Right lobe of liver (tissue), 6 donors: ENCODE measurements around the gene KRTAP12-2. TPM values are rescaled to one million over a fixed set of nuclear protein-coding genes. Genes with fewer than 3 reads are reported as not detected.
A peak's percentile ranks its signal among the peaks of the same experiment; 100 is the strongest.
"Not testable (repeated sequence)": the region's sequence is repeated elsewhere in the genome, so short reads cannot be mapped to it uniquely, and the experiment has no call there.

Source experiments
- ATAC-seq, 4 donors: fragments of 200-7000 bp; cut with Tn5 transposase; one replicate each; pipeline ENCODE4 v1.9.1; 2020; ENCODE audit warnings: mild to moderate bottlenecking in 4 of 4, moderate library complexity in 4 of 4
- DNase-seq, 3 donors: peaks; one replicate each; pipeline ENCODE4 v3.0.0-alpha.2; 2020
- H3K27ac ChIP-seq, 3 donors: fragments of 200-600 bp; one replicate each; pipeline ENCODE4 v1.8.0; 2022
- H3K27me3 ChIP-seq, 2 donors: fragments of 200-600 bp; one replicate each; pipeline ENCODE4 v1.8.0; 2022
- H3K36me3 ChIP-seq, 4 donors: fragments of 200-600 bp; sonication (generic) in 1 of 4; one replicate each; pipeline versions ENCODE4 v1.5.1 to v1.8.0; 2017 to 2022; ENCODE audit warnings: control low read depth in 1 of 4
- H3K4me1 ChIP-seq, 4 donors: fragments of 200-600 bp; sonication (generic) in 1 of 4; one replicate each; pipeline versions ENCODE4 v1.5.1 to v1.8.0; 2017 to 2022; ENCODE audit warnings: control low read depth in 1 of 4
- H3K4me3 ChIP-seq, 3 donors: fragments of 200-600 bp; one replicate each; pipeline ENCODE4 v1.8.0; 2022
- H3K9me3 ChIP-seq, 4 donors: fragments of 200-600 bp; sonication (generic) in 1 of 4; one replicate each; pipeline versions ENCODE4 v1.5.1 to v1.8.0; 2017 to 2022; ENCODE audit warnings: control low read depth in 1 of 4
- CTCF ChIP-seq, 4 donors: fragments of 200-600 bp in 3 of 4; fragments of 450-650 bp in 1 of 4; IDR thresholded peaks; one replicate each; pipeline versions ENCODE4 v1.5.1 to v1.8.0; 2016 to 2022; ENCODE audit warnings: antibody characterized with exemption in 4 of 4, mild to moderate bottlenecking in 2 of 4
- POLR2A ChIP-seq: fragments of 450-650 bp; IDR thresholded peaks from one replicate; pipeline ENCODE4 v1.6.1; 2017; ENCODE audit warnings: antibody characterized with exemption, mild to moderate bottlenecking
- WGBS: methylation state at CpG from one replicate; pipeline ENCODE4 v1.1.6; 2018; ENCODE audit warnings: low coverage, low lambda C conversion rate; ENCODE audit not compliant: insufficient coverage; ENCODE audit errors: missing lambda C conversion rate; 5-methylcytosine and 5-hydroxymethylcytosine counted together
- intact Hi-C, 2 donors: fragments of 100-400 bp; cut with DNase I; formaldehyde crosslinking; loops; one replicate each; pipeline versions ENCODE4 v1.11.2 to v1.14.1; 2022
- total RNA-seq, 6 experiments: library from RNA; depleted of rRNA in 2 of 6; stranded (reverse); fragments of >200 nt in 2 of 6; fragmentation: NEBNext Ultra II Directional in 3 of 6; extraction: Animal tissue kit (Norgen Biotek cat#: 25700) in 3 of 6; gene quantifications; one replicate each; pipeline versions ENCODE4 v1.1.0 to v1.2.4, GENCODE V29; 2016 to 2023
- donor health status: DM: no; HTN: yes; CAD: no.
- donor health status: DM: no; HTN: no; CAD: no.
- donor health status: DM: no; HTN: no; CAD: no.
- donor health status: DM: no; HTN: yes; CAD: no.
- donor health status: DM: no; HTN: yes; CAD: no.

KRTAP12-2 gene
- total RNA-seq, 6 experiments from 2014 or later = not detected

- intact Hi-C loops = no loop called here
- peaks cover 0 to 12% of the 10 kb centered on the region in 2 donors for H3K27me3 ChIP-seq
- DNase-seq = peak in 1 of 3 donors; percentile 24
These were observed 32.8 kb upstream of the KRTAP12-2 start for GRCh38 chr21:44699502-44700001.

GRCh38 chr21:44697811-44698734, 31.3 kb upstream of the KRTAP12-2 start:
- no peak overlapping the region for H3K27ac ChIP-seq
- DNase-seq = peak in 1 of 3 donors; percentile 53
- peak in 2 of 4 donors; percentile 6 to 61 for ATAC-seq
- peaks cover 0 to 4% (median 0%) of the 10 kb centered on the region in 4 donors for H3K9me3 ChIP-seq
- no peaks in the 10 kb centered on the region for H3K4me1 ChIP-seq
- intact Hi-C loops = no loop called here
- H3K27me3 ChIP-seq = peaks cover 0 to 12% of the 10 kb centered on the region in 2 donors
- TF ChIP-seq POLR2A (no peak), CTCF (IDR thresholded peaks at IDR 0.05) (no peak)
- H3K4me3 ChIP-seq = no peak overlapping the region
- H3K36me3 ChIP-seq = no peaks in the 10 kb centered on the region
- WGBS = 15% methylated on average over 16 of the region's 35 CpGs

More at GRCh38 chr21:44699502-44700001, 32.8 kb upstream of the KRTAP12-2 start:
- TF ChIP-seq POLR2A = no peak
- no peak for TF ChIP-seq CTCF (IDR thresholded peaks at IDR 0.05)
- 41% methylated on average over 15 of the region's 17 CpGs for WGBS
- Histone ChIP-seq H3K27ac (no peak overlapping the region), H3K4me1 (no peaks in the 10 kb centered on the region), H3K9me3 (no peaks in the 10 kb centered on the region), H3K4me3 (no peak overlapping the region), H3K36me3 (no peaks in the 10 kb centered on the region)
- ATAC-seq = no peak

- WGBS = 29% methylated on average over 4 of the region's 21 CpGs
- intact Hi-C loops, H3K9me3 ChIP-seq, H3K4me3 ChIP-seq, H3K4me1 ChIP-seq, ATAC-seq, H3K27ac ChIP-seq, H3K36me3 ChIP-seq: not testable (repeated sequence)
- DNase-seq = peak in 1 of 3 donors; percentile 41
- peaks cover 0 to 12% of the 10 kb centered on the region in 2 donors for H3K27me3 ChIP-seq
These were observed 30.6 kb upstream of the KRTAP12-2 start, which contains the start of gene KRTAP10-12 for GRCh38 chr21:44697172-44697810. KRTAP10-12 (plus strand) TSS chr21:44697172; CDS start chr21:44697202, 30 bp downstream.

- ATAC-seq = no peak
- peak in 1 of 3 donors; percentile 29 for DNase-seq
- Histone ChIP-seq H3K27me3 (peaks cover 0 to 12% of the 10 kb centered on the region in 2 donors), H3K36me3 (no peaks in the 10 kb centered on the region), H3K9me3 (peaks cover 0 to 4% (median 0%) of the 10 kb centered on the region in 4 donors), H3K4me3 (no peak overlapping the region), H3K4me1 (no peaks in the 10 kb centered on the region), H3K27ac (no peak overlapping the region)
- 67% methylated on average over 5 of the region's 10 CpGs for WGBS
- intact Hi-C loops = no loop called here
- no peak for TF ChIP-seq POLR2A
- no peak for TF ChIP-seq CTCF (IDR thresholded peaks at IDR 0.05)
These were observed 29.8 kb upstream of the KRTAP12-2 start for GRCh38 chr21:44696572-44696971.
